Esophagus squamous epithelium (tissue), 4 donors: ENCODE results near the gene SHMT2.

Experiments used
- CTCF ChIP-seq, 6 experiments: fragments of 450-650 bp in 4 of 6; fragments of 200-600 bp in 2 of 6; sonication (generic) in 2 of 6; IDR thresholded peaks; one replicate each; pipeline ENCODE4 v1.5.1; 2016 to 2019; ENCODE audit warnings: antibody characterized with exemption in 6 of 6, mild to moderate bottlenecking in 4 of 6, moderate library complexity in 4 of 6
- POLR2A ChIP-seq, 4 donors: fragments of 450-650 bp; IDR thresholded peaks; one replicate each; pipeline ENCODE4 v1.6.1; 2017; ENCODE audit warnings: antibody characterized with exemption in 4 of 4, mild to moderate bottlenecking in 4 of 4, moderate library complexity in 3 of 4

DNA sequence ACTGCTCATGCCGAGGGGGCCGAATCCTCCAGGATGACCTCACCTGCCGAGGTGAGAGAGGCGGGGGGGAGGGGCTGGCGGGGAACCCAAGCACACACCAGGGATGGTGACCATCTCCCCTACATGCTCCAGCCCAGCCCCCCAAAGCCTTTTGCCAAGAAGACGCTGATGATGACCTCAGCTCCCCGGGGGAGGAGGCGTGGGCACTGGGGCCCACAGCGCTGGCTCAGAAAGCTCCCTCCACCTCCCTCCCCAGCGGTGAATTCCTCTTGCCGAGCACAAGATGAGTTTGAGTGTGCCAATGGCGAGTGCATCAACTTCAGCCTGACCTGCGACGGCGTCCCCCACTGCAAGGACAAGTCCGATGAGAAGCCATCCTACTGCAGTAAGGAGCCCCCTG lies 36.6 kb upstream of the SHMT2 start:
- TF ChIP-seq CTCF (IDR thresholded peaks at IDR 0.05): no peak
- TF ChIP-seq POLR2A (IDR thresholded peaks at IDR 0.05): no peak
